Stimulated activated naive CD8-positive, alpha-beta T cell treated with anti-CD3 and anti-CD28 coated beads, Interleukin-15, amount 100 ng/mL, for 72 hours (primary cell): ENCODE data around the gene ZNF326.
"Not testable (repeated sequence)": the region's sequence is repeated elsewhere in the genome, so short reads cannot be mapped to it uniquely, and the experiment has no call there.

ENCODE experiments used
- ATAC-seq: fragments of 150-1000 bp; cut with Tn5 transposase; 2 replicates; pipeline ENCODE4 v1.10.0; 2021; ENCODE audit warnings: mild to moderate bottlenecking, moderate library complexity
- DNase-seq, 2 donors: peaks; one replicate each; pipeline ENCODE4 v3.0.0; 2021 to 2022
- H3K27ac Mint-ChIP-seq, 2 donors: one replicate each; pipeline ENCODE4 v1.8.0; 2022; ENCODE audit warnings: mild to moderate bottlenecking in 2 of 2, mixed read lengths in 2 of 2, moderate library complexity in 2 of 2
- H3K27me3 Mint-ChIP-seq: one replicate; pipeline ENCODE4 v1.8.0; 2022; ENCODE audit warnings: mixed read lengths
- H3K4me1 Mint-ChIP-seq: one replicate; pipeline ENCODE4 v1.8.0; 2022; ENCODE audit warnings: mild to moderate bottlenecking, mixed read lengths
- H3K4me3 Mint-ChIP-seq, 2 donors: one replicate each; pipeline ENCODE4 v1.8.0; 2022; ENCODE audit warnings: mild to moderate bottlenecking in 2 of 2, mixed read lengths in 2 of 2, moderate library complexity in 1 of 2
- H3K9me3 Mint-ChIP-seq, 2 donors: one replicate each; pipeline ENCODE4 v1.8.0; 2022; ENCODE audit warnings: mixed read lengths in 2 of 2

Gene ZNF326

GRCh38 chr1:90000934-90001676, 6.2 kb downstream of the ZNF326 start:
- H3K4me1 Mint-ChIP-seq = peaks cover 58% of the 10 kb centered on the region
- no peak overlapping the region for H3K4me3 Mint-ChIP-seq
- ATAC-seq = peak; percentile 65
- no peaks in the 10 kb centered on the region for H3K27me3 Mint-ChIP-seq
- H3K9me3 Mint-ChIP-seq = no peaks in the 10 kb centered on the region
- H3K27ac Mint-ChIP-seq = no peak overlapping the region
- no peak for DNase-seq

DNA sequence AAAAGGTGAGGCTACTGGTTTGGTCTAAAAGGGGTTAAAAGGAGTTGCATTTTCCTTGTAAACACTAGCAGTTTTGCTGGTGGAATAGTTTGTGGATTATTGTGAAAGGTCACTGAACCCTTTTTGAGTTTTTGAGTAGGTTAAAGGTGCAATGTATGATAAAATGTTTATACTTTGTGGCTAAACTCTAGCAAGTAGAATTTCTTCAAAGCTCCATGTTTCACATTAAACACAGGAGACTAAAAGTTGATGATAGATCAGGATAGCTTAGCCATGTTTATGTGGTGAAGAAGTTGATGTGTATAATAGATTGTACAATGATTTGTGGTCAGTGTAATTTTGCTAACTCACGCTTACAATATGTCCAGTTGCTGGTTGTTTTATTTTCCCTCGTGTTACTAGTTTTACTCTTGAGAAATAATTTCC, 13.1 kb downstream of the ZNF326 start:
- H3K27me3 Mint-ChIP-seq = no peaks in the 10 kb centered on the region
- H3K4me1 Mint-ChIP-seq = peaks cover 6% of the 10 kb centered on the region
- no peak for ATAC-seq
- no peak overlapping the region for H3K4me3 Mint-ChIP-seq
- DNase-seq = no peak
- no peak overlapping the region for H3K27ac Mint-ChIP-seq
- H3K9me3 Mint-ChIP-seq = no peaks in the 10 kb centered on the region

- Mint-ChIP-seq H3K4me3 (no peak overlapping the region), H3K4me1 (no peaks in the 10 kb centered on the region), H3K9me3 (no peaks in the 10 kb centered on the region), H3K27ac (no peak overlapping the region), H3K27me3 (no peaks in the 10 kb centered on the region)
- no peak for ATAC-seq
- DNase-seq = no peak
Measured at GRCh38 chr1:90012300-90012699, 17.4 kb downstream of the ZNF326 start.

- Mint-ChIP-seq H3K4me1 (no peaks in the 10 kb centered on the region), H3K9me3 (no peaks in the 10 kb centered on the region), H3K27ac (no peak overlapping the region), H3K4me3 (no peak overlapping the region), H3K27me3 (no peaks in the 10 kb centered on the region)
- ATAC-seq (no peak), DNase-seq (no peak)
Measured at GRCh38 chr1:90023691-90024090, 28.8 kb downstream of the ZNF326 start.

GRCh38 chr1:90027281-90027680, 32.4 kb downstream of the ZNF326 start:
- no peaks in the 10 kb centered on the region for H3K4me1 Mint-ChIP-seq
- no peaks in the 10 kb centered on the region for H3K9me3 Mint-ChIP-seq
- H3K27me3 Mint-ChIP-seq = no peaks in the 10 kb centered on the region
- H3K27ac Mint-ChIP-seq = no peak overlapping the region
- DNase-seq (no peak), ATAC-seq (no peak)
- no peak overlapping the region for H3K4me3 Mint-ChIP-seq

- H3K27me3 Mint-ChIP-seq = no peaks in the 10 kb centered on the region
- no peak overlapping the region for H3K4me3 Mint-ChIP-seq
- ATAC-seq (no peak), DNase-seq (no peak)
- no peak overlapping the region for H3K27ac Mint-ChIP-seq
- H3K9me3 Mint-ChIP-seq = no peaks in the 10 kb centered on the region
- H3K4me1 Mint-ChIP-seq = no peaks in the 10 kb centered on the region
Measured at GRCh38 chr1:90039652-90040051, 44.7 kb downstream of the ZNF326 start.

DNA sequence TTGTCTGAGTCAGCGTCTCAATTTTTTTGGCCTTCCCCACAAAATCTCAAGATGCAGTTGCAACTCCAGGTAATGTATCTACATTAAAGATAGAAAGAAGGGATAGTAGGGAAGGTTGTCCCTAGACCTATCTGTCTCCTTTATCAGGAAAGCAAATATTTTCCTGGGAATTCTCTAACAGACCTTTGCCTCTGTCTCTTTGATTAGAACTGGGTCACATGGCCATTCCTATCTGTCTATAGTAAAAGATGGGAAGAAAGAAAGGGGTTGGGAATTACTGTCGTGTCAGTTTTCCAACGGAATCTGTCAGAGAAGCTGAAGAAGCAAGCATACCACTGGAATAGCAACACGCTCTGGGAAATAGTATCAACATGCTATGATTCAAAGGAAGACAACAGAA, 48.7 kb downstream of the ZNF326 start:
- Mint-ChIP-seq H3K4me1 (peaks cover 4% of the 10 kb centered on the region), H3K27ac (no peak overlapping the region), H3K27me3 (peaks cover 20% of the 10 kb centered on the region), H3K4me3 (no peak overlapping the region), H3K9me3 (no peaks in the 10 kb centered on the region)
- DNase-seq (no peak), ATAC-seq (no peak)

DNA sequence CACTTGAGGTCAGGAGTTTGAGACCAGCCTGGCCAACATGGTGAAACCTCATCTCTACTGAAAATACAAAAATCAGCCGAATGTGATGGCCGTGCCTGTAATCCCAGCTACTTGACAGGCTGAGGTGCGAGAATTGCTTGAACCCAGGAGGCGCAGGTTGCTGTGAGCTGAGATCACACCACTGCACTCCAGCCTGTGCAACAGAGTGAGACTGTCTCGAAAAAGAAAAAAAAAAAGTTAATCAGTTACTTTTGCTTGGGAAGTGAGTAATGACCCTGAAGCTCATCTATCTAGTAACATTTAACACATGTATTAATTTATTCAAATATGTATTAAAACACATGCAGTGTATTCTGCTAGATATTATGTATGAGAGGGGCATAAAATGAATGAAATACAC, 49.4 kb downstream of the ZNF326 start:
- DNase-seq (no peak), ATAC-seq (no peak)
- Mint-ChIP-seq H3K27me3 (peaks cover 20% of the 10 kb centered on the region), H3K27ac (no peak overlapping the region), H3K4me3 (no peak overlapping the region), H3K9me3 (no peaks in the 10 kb centered on the region), H3K4me1 (peaks cover 4% of the 10 kb centered on the region)

- H3K4me1 Mint-ChIP-seq = peaks cover 4% of the 10 kb centered on the region
- H3K27ac Mint-ChIP-seq = no peak overlapping the region
- peak; percentile 59 for ATAC-seq
- no peaks in the 10 kb centered on the region for H3K9me3 Mint-ChIP-seq
- DNase-seq = peak; percentile 7 to 21
- H3K4me3 Mint-ChIP-seq = no peak overlapping the region
- peaks cover 20% of the 10 kb centered on the region for H3K27me3 Mint-ChIP-seq
Measured at GRCh38 chr1:90045853-90046563, 51.1 kb downstream of the ZNF326 start.

DNA sequence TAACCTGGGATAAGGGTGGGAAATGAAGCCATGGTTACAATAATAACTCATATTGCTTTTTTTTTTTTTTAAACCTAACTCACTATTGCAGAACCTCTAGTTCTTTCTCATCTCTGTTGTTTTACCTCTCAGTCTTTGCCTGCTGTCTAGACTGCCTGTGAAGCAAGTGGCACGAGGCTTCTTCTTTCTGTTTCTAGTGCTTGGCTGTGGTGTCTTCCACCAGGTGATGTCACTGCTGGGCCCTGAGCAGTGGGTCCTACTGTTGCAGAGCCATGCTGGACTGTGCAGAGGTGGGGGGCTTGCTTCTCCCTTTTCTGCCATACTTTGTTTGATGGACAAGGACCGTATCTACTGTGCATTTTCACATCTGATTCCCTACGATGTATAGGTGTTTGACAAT, 51.7 kb downstream of the ZNF326 start:
- DNase-seq = no peak
- Mint-ChIP-seq H3K27ac (no peak overlapping the region), H3K9me3 (no peaks in the 10 kb centered on the region), H3K27me3 (peaks cover 20% of the 10 kb centered on the region), H3K4me1 (peaks cover 4% of the 10 kb centered on the region), H3K4me3 (no peak overlapping the region)
- no peak for ATAC-seq

GRCh38 chr1:90048043-90048442, 53.1 kb downstream of the ZNF326 start:
- peaks cover 20% of the 10 kb centered on the region for H3K27me3 Mint-ChIP-seq
- DNase-seq (no peak), ATAC-seq (no peak)
- H3K9me3 Mint-ChIP-seq = no peaks in the 10 kb centered on the region
- H3K4me3 Mint-ChIP-seq = no peak overlapping the region
- H3K27ac Mint-ChIP-seq = peak overlapping the region in 1 of 2 donors; percentile 8
- H3K4me1 Mint-ChIP-seq = peaks cover 4% of the 10 kb centered on the region

DNA sequence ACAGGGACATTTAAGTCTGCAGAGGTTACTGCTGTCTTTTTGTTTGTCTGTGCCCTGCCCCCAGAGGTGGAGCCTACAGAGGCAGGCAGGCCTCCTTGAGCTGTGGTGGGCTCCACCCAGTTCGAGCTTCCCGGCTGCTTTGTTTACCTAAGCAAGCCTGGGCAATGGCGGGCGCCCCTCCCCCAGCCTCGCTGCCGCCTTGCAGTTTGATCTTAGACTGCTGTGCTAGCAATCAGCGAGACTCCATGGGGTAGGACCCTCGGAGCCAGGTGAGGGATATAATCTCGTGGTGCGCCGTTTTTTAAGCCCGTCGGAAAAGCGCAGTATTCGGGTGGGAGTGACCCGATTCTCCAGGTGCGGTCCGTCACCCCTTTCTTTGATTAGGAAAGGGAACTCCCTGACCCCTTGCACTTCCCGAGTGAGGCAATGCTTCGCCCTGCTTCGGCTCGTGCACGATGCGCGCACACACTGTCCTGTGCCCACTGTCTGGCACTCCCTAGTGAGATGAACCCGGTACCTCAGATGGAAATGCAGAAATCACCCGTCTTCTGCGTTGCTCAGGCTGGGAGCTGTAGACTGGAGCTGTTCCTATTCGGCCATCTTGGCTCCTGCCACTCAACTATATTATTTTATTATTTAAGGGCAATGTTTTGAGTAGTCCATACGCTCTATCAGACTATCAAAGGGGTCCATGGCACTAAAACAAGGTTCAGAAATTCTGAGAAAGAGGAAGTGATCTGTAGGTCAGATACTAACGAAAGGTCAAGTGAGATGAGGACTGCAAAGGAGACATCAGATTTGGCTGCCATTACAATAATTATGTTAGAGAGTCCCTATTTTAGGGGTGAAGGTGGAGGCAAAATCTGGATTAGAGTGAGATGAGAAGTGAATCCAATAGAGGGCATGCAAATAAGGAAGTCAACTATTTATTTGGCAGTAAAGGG, 68.1 kb downstream of the ZNF326 start:
- Mint-ChIP-seq H3K27me3 (peaks cover 24% of the 10 kb centered on the region), H3K9me3 (peaks cover 9 to 12% of the 10 kb centered on the region in 2 donors)
- H3K4me3 Mint-ChIP-seq, DNase-seq, ATAC-seq, H3K27ac Mint-ChIP-seq, H3K4me1 Mint-ChIP-seq: not testable (repeated sequence)

GRCh38 chr1:90064109-90064508, 69.2 kb downstream of the ZNF326 start:
- ATAC-seq, H3K27ac Mint-ChIP-seq, DNase-seq, H3K4me3 Mint-ChIP-seq, H3K4me1 Mint-ChIP-seq: not testable (repeated sequence)
- peaks cover 9 to 12% of the 10 kb centered on the region in 2 donors for H3K9me3 Mint-ChIP-seq
- peaks cover 24% of the 10 kb centered on the region for H3K27me3 Mint-ChIP-seq

DNA sequence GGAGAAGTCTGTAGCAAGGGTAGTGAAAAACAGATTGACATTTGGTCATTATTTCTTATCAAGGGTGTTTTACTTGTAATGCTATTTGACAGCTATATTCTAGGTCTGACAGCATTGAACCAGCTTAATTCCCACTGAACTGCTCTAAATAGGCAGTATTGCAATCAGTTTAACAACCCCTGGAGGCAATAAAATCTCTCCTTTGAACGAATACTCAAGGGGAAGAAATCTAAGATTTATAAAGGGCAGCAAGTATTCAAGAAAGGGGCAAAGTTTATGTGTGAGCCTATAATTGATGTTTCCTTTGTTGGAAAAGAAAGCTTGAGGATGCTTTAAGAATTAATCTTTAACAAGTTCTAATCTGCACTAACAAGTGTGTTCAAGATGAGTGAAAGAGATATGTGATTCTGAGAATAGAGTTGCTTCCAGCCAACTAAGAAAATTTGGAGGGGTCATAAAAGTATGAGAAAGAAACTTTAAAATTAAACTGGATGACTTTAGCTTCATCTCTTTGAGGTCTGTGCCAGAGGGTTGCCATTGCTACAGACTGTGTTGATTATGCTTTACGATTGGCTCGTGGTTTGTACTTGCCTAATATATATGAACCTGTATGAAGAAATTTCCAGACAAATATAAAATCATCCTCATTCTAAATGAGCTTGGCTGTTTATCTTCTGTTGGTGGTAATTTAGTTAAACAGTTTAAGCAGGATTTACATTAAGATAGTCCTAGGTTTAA, 72.5 kb downstream of the ZNF326 start:
- ATAC-seq = no peak
- Mint-ChIP-seq H3K9me3 (peaks cover 9 to 12% of the 10 kb centered on the region in 2 donors), H3K4me3 (no peak overlapping the region), H3K27me3 (peaks cover 39% of the 10 kb centered on the region), H3K4me1 (no peaks in the 10 kb centered on the region), H3K27ac (no peak overlapping the region)
- DNase-seq = no peak
